NCI-H187 (cell line): ENCODE results near the gene SLC12A7.
"Not testable (repeated sequence)": the region's sequence is repeated elsewhere in the genome, so short reads cannot be mapped to it uniquely, and the experiment has no call there.

Experiments used
- DNase-seq, 2 experiments: peaks; one replicate each; lab custom pipeline; 2025; lab: John Stamatoyannopoulos, UW

Gene SLC12A7

DNA sequence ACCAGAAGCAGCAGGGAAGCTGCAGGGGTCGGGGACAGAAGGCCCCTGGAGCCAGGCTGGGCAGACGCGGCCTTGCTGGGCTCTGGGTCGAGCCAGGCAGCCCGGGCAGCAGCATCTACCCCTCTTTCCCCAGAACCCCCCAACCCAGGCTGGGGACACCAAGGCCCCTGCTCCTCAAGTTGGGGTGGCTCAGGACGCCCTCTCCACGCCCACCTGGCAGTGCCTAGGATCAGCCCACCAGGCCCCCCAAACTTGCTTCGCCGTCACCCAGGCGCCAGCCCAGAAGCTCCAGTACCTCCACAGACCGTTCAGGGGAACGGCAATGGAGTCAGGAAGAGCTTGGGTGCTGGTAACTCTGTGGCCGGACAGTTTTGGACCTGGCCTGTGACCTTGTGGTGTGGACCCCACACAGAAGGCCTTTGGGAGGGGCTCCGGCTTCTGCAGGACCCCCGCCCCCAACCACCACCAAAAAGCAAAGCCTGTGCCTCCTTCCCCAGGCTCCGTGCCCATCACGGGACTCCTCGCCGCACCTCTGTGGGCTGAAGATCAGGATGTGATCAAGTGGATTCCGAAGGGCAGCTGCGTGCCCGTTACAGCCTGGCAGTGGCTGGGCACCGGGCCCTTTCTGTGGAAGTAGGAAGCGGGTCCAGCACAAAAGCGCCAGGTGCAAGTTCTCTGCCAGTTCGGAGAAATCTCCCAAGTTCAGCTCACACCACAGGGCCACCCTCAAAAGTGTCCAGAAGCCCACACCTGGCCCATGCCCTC, 2.1 kb downstream of the SLC12A7 start:
- DNase-seq: no peak

DNA sequence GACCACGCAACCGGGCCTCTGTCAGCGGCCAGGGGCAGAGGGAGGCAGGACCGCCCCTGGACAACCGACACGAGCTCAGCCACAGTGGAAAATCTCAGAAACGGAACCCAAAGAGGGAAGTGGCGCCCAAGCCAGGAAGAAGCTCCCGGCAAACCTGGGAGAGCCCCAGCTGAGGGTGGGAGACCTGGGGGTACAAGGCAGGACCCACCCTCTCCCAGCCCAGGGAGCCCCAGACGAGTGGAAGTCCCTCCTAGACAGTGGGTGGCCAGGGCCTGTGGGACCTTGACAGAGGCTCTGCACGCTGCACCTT, 3.0 kb downstream of the SLC12A7 start:
- DNase-seq: no peak

DNA sequence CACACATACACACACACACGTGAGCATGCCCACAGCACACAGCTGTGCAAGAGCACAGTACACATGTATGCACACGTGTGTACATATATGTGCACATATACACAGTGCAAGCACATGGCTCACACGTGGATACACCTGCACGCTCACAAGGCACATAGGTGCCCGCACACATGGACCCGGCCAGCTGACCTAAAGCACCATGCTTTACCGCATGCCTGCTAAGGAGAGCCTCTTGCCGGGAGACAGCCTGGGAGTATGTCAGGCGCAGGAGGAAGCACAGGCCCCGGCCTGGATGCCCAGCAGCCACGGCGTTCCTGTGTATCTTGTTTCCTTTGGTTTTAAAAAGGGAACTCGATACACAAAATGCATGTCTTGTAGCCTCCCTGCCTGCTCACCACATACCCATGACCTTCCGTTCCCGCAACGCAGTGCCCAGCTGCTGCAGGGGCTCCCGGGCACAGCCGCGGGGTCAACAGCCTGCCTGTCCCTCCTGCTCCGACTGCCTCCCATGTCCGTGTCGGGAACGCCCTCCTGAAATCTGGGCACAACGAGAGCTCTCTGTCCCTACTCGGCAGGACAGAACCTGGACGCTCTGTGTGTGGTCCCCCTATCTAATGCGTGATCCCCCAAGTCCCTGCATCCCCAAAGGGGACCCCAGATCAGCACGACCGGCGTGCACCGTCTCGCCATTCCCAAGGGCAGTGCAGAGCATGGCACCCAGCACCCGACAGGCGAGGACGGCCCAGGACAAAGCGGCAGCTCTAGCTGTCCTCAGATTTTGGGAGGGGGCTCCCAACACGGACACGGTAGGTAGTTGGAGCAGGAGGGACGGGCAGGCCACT, 3.6 kb downstream of the SLC12A7 start:
- no peak for DNase-seq

DNA sequence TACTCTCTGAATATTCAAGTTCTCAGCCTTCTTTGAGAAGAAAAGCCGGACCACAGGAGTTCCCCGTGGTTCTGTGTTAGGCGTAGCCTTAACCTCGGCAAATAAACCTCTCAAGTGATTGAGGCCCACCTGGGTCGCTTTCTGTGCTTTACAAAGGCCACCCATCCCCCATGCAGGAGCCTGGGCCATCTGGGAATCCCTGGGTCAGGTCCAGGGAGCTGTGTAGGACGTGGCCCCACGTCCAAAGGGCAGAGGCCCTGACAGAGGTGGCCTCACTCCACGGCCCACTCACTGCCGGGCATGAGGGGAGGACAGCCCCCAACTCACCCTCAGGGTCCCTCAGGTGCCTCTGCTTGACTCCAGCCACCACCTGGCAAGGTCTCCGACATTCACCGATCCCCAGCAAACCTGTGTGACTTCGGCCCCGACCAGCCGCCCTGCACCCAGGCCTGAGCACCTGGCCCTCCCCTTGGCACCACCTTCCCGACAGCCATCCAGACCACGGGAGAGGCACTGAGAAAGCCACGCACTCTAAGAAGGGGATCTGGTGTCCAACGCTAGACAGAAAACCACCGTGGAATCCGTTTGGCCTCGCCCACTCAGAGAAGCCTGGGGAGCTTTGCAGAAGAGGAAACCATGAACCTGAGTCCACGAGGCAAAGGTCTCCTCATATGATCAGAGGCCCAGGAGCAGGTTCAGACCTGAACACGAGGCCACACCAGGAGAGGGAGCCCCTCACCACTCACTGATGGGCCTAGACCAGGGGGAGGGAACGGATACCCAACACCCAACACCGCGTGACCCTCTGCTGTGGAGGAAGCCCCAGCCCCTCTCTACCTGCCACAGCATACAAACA, 4.5 kb downstream of the SLC12A7 start:
- DNase-seq: no peak

DNA sequence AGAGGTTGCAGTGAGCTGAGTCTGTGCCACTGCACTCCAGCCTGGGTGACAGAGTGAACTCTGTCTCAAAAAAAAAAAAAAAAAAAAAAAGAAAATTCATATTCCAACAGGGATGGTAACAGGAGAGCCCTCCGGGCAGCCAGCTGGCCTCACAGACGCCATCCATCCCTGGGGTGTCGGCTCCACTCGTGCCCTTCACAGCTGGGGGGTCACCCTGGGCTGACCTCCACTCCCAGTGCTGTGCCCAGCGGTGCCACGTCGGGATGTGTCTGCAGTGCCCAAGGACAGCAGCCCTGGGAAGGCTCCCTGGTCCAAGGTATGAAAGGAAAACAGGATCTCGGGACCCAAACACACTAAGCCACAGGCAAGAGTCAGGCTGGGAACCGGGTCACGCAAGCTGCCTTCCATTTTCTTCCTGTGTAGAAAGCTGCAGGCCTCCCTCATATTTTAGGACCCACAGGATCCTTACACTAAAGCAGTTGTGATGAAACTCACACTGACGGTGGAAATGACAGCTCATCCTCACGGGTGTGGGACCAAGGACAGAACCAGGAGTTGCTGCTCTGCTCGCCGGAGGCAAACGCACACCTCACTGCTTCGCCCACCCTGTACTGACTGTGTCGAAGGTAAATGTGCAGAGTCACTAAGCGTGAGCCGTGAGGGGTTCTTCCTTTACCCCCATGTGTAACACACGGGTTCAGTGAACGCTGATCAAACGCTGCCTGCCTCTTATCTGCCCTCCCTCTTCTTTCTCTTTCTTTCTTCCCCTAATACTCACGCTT, 5.3 kb downstream of the SLC12A7 start:
- DNase-seq: no peak

DNA sequence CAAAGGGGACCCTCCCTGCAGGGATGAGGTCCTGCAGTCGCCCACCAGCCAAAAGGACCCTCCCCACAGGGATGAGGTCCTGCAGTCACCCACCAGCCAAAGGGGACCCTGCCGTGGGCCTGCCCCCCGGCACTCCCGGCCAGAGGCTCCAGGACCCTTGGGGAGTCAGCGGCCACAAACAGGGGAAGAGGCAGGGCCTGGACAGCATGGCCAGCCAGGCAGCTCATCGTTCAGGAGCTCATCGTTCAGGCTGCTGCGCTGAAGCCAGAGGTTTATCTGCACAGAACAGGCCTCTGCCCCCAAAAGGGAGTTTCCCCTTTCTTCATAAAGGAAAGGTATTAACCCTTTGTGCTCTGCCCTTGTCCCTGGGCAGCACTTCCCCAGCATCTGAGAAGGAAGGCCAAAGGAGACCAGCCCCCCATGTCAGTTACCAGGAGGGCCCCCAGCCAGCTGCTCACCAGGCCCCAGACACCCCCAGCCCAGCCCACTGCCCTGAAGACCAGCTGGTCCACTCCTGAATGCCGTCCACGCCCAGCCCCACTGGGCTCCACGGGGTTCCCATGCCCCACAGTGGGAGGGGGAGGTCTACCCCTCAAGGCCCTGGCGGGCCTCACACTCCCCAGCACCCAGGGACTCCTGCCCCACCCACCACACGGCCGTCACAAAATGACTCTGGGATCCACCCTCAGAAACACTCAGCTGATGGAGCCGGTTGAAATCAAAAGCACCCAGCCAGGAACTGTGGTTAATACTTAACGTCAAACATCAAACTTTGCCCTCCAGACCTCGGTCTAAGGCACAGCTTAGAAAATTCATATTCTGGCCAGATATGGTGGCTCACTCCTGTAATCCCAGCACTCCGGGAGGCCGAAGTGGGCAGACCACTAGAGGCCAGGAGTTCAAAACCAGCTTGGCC, 6.3 kb downstream of the SLC12A7 start:
- no peak for DNase-seq

DNA sequence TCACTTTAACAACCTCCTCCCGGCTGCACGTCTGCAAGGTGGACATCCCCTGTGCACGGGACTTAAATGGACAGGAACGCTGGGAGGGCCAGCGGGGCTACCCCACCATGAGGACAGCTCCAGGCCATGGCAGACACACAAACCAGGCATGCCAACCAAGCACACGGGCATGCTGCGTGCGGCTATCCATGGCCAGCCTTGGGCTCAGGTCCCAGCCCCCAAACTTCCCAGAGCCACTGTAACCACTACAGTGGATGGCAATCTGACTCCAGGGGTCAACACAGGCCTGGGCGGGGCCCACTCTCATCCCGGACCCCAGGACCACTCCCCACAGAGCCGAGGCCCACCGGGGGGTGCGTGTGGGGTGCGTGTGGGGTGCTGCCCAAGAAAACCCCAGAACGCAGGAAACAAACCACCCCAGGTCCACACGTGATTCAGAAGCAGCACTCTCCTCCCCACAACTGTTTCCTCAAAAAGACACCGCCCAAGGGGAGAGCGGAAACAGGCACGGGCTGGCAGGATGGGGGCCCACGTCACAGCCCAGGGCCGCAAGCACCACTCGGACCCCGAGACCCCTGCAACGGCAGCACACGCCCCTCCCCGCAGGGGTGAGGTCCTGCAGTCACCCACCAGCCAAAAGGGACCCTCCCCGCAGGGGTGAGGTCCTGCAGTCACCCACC, 7.4 kb downstream of the SLC12A7 start:
- no peak for DNase-seq

DNA sequence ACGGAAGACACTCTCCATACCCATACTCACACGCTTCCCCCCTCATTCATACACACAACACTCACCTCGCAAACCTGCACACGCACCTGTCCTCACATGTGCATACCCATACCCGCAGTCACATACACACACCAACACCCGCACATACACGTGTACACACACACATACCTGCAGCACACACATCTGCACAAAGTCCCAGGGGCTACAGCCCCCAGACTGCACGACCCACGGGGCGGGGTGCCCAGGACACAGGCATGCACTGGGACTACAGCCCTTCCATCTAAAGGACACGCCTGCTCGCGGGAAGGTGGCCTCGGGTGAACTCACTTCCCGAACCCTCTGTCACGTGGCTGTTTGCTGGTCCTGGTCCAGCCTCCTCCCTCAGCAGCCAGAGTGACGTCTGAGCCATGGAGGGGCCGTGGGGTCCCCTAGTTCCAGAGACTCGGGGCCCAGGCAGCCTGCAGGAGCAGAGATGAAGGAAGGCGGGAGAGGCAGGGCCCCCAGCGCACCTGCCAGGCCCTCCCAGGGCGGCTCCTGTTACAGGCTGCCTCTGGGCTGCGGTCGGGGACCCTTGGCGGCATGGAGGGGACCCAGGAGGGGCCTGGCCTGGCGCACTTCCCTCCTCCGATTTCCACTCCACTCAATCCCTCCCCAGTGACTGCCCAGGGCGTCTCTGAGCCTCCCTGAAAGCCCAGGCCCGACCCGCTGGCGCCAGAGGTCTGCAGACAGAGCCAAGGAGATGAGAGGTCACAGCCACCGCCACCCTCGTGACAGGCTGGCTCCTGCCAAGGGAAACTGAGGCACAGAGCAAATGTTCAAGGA, 8.1 kb downstream of the SLC12A7 start:
- peak; percentile 58 to 71 for DNase-seq

DNA sequence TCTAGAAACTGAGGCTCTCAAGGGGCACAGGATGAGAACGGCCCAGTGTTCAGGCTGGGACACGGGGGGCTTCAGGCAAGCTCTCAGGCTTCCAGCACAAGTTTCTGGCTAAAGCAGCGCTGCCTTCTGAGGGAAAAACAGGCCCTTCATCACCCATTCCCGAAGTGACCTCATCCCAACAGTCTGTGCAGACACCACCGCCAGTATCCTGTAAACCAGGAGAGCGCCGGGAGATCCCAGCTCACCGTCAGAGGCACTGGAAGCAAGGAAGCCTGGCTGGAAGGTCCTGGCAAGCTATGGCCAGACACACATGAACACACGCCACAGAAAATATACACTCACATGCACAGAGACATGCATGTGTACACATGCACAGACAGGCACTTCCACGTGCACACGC, 8.8 kb downstream of the SLC12A7 start:
- no peak for DNase-seq

DNA sequence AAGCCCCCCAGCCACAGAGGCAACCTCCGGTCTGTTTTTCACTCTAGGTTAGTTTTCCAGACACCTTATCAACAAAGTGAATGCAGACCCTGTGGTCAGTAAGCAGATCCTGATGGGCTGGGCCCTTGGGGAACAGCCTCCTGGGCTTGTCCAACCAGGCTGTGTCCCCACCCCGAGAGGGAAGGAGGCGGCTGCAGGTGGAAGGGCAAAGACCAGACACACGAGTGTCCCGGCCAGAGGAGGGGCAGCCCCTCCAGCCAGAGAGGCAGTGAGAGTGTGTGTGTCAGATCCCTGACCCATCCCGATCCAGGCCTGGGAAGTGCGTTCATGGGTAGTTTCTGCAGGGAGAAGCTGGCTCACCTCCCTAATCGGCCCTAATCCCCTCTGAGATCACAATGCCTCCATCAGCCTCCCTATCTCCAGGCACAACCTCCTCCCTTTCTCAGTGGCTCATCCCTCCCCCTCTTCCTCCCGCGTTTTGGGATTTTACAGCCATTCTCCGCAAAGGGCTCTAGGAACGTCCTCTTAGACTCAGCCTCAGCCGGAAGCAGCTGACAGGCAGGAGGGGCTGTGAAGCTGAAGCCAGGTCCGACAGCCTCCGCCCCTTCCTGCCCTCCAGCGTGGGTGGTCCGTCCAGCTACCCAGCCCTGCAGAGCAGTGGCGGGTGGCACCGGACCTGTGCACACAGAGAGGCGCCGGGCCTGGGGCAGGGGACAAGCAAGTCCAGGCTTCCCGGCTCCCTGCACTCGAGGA, 9.7 kb downstream of the SLC12A7 start:
- DNase-seq: no peak

DNA sequence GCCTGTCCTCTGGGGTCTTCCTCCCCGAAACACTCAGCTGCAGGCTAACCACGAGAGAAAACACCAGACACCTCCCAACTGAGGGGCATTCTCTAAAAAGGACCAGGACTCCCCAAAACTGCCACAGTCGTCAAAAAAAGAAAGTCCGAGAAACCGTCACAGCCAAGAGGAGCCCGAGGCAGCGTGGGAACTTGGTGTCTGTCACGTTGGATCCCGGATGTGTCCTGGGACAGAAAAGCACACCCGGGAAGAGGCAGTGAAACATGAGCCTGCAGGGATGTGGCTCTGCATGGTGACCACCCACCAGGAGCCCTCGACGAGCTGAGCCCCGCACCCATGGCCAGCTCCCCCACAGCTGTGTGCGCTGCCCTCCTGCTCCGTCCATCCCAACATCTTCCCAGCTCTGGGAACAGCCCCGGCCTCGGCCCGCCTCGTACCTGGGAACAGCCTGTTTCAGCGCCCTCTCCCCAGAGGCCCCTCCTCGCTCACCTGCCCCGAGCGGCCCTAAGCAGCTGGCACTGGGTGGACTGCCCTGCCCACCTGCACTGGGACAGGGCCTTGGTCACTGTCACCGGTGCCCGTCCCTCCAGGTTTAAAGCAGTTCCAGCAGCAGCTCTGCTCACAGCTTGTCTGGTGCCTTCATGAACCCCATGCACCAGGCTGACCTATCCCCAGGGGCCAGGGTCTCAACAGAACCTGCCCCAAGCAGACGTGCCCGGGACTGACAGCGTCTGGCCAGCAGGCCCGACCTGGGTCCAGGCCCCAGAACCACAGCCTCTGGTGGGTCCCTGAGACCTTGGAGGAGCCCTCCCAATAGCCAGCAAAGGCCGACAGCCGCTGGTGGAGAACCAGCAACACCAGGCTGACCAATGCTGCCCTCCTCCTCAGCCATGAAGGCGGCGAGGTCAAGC, 10.9 kb downstream of the SLC12A7 start:
- no peak for DNase-seq

DNA sequence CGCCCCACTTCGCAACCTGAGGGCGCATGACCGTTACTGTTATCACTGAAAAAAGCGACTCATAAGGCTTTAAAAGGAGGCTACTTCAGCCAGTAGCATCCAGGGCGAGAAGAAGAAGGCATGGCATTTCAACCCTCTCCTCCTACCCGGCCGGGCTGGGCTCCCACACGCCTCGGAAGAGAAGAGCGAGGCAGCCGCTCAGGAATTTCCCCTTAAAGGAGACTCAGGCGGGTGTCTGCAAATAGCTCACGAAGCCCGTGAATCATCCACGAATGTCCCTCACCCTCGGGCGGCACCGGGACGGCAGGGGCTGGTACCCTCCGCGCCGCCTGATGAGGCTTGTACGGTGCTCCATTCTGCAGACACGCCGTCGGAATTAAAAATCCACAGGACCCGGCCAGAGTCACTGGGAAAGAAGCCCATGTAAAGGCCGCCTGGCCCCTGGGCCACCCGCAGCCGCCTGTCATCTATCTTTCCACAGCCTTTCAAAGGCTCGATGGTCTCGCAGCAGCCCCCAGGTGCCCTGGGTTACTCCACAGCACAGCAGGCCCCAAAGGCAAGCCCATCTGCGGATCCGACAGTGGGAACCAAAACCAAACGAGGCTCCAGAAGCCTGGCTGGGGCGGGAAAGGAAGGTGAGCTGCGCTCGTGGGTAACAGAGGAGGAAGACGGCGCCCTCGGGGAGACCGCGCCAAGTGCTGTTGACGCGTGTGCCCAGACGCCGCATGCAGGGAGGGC, 11.8 kb downstream of the SLC12A7 start:
- no peak for DNase-seq

DNA sequence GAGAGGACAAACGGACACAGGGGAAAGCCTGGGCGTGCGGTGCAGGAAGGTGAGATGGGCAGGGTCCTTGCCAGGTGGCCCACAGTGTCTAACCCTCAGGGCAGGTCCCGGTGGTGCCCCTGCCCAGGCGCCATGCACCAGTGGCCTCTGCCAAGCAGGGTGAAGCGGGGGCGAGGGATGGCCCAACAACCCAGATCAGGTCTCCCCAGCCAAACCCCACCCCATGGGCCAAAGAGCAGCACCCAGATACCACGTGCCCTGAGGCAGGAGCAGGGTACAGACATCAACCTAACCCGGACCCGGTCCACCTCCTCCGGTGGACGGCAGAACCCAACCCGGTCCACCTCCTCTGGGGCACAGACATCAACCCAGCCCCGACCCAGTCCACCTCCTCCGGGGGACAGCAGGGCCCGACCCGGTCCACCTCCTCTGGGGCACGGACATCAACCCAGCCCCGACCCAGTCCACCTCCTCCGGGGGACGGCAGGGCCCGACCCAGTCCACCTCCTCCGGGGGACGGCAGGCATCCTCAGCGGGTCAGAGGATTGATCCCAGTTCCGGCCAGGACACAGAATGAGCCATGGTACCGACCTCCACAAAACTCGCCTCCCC, 12.8 kb downstream of the SLC12A7 start:
- DNase-seq: no peak

DNA sequence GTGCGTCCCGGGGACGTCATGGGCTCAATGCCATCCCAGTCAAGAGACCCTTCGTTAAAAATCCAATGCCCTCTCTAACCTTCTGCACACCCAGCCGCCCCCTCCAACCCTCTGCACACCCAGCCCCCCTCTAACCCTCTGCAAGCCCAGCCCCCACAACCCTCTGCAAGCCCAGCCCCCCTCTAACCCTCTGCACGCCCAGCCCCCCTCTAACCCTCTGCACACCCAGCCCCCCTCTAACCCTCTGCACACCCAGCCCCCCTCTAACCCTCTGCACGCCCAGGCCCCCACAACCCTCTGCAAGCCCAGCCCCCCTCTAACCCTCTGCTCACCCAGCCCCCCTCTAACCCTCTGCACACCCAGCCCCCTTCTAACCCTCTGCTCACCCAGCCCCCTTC, 13.9 kb downstream of the SLC12A7 start:
- DNase-seq: not testable (repeated sequence)

DNA sequence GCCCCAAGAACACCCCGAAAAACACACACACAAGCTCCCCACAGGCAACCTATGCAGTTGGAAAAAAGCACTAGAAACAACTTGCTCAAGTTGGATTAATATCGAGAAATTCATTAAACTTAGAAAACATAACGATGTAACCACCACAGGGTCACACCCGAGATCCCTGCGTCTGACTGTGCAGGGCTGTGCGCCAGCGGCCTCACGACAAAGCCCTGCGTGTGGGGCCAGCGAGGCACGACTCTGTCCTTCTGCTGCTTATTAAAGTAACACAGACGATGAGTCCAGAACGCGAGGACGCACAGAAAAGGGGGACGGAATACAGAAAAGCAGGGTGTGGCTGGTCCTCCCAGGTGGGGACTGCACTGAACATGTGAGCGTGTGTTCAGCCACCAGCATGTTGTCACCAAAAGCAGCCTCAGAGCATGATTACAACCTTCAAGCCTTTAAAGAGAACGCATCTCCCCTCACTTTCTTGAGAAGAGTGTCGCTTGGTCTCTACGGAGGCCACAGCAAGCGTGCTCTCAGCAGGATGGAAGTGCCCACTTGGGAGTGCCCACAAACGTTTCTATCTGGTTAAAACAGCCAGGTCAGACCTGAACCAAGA, 14.4 kb downstream of the SLC12A7 start:
- DNase-seq: no peak

DNA sequence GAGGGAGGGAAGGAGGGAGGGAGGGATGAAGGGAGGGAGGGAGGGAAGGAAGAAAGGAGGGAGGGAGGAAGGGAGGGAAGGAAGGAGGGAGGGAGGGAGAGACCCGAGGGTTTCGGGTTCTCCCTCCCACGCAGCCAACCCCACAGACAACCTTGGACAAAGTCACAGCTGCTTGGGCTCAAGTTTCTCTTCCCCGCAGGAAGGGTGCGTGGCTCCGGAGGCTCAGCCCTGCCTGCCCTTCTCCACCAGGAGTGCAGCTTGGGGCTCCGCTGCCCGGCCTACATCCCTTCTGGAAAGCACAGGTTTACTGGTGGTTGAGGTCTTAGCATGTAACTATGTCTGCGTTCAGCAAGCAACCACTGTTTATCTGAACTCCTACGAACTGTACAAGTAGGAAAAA, 15.0 kb downstream of the SLC12A7 start:
- DNase-seq: no peak
